ENCODE measurements around the gene LINGO3.
"Not testable (repeated sequence)": the region's sequence is repeated elsewhere in the genome, so short reads cannot be mapped to it uniquely, and the experiment has no call there.

LINGO3 gene

GRCh38 chr19:2308114-2308556, at the start of gene LINGO3:
Gene LINGO3, minus strand, starts transcription at chr19:2308154. Its CDS starts 16,378 bp downstream, at chr19:2291776.
- DNase-seq = no peak

- no peak for DNase-seq
Measured at GRCh38 chr19:2356036-2356646, 48.2 kb upstream of the LINGO3 start.

GRCh38 chr19:2355168-2356035, 47.4 kb upstream of the LINGO3 start:
- DNase-seq = no peak

GRCh38 chr19:2354670-2355069, 46.7 kb upstream of the LINGO3 start:
- DNase-seq = no peak

- no peak for DNase-seq
Measured at GRCh38 chr19:2353887-2354592, 46.1 kb upstream of the LINGO3 start.

GRCh38 chr19:2353159-2353886, 45.4 kb upstream of the LINGO3 start:
- DNase-seq = no peak

GRCh38 chr19:2352121-2352520, 44.2 kb upstream of the LINGO3 start:
- no peak for DNase-seq

GRCh38 chr19:2351591-2351990, 43.6 kb upstream of the LINGO3 start:
- no peak for DNase-seq

- DNase-seq = no peak
Measured at GRCh38 chr19:2350656-2351055, 42.7 kb upstream of the LINGO3 start.

GRCh38 chr19:2349818-2350217, 41.9 kb upstream of the LINGO3 start:
- DNase-seq = not testable (repeated sequence)

- DNase-seq = no peak
Measured at GRCh38 chr19:2345794-2346663, 38.1 kb upstream of the LINGO3 start.

- DNase-seq = no peak
Measured at GRCh38 chr19:2345076-2345475, 37.1 kb upstream of the LINGO3 start.

- no peak for DNase-seq
Measured at GRCh38 chr19:2344381-2344870, 36.5 kb upstream of the LINGO3 start.

GRCh38 chr19:2343289-2343982, 35.5 kb upstream of the LINGO3 start:
- DNase-seq = no peak

GRCh38 chr19:2342656-2343288, 34.8 kb upstream of the LINGO3 start:
- no peak for DNase-seq

GRCh38 chr19:2341982-2342381, 34.0 kb upstream of the LINGO3 start:
- no peak for DNase-seq

GRCh38 chr19:2341244-2341751, 33.3 kb upstream of the LINGO3 start:
- DNase-seq = no peak

- no peak for DNase-seq
Measured at GRCh38 chr19:2340496-2341243, 32.7 kb upstream of the LINGO3 start.

GRCh38 chr19:2339644-2340310, 31.8 kb upstream of the LINGO3 start:
- DNase-seq = no peak

All from GOT3 (cell line).